Body of pancreas (tissue), 4 donors: ENCODE data around the gene ANKRD11. TPM values are rescaled to one million over a fixed set of nuclear protein-coding genes. Genes with fewer than 3 reads are reported as not detected.

ENCODE experiments used
- ATAC-seq: fragments of 150-250 bp; one replicate; pipeline ENCODE4 v1.9.1; 2016
- DNase-seq, 4 donors: peaks; one replicate each; pipeline ENCODE4 v3.0.0-alpha.2; 2019
- H3K27ac ChIP-seq, 4 donors: fragments of 200-600 bp; sonication (generic); 1 replicate in 3 of 4; 2 replicates in 1 of 4; pipeline versions ENCODE4 v1.5.1 to v1.6.1; 2016 to 2019; ENCODE audit warnings: mild to moderate bottlenecking in 1 of 4, mixed read lengths in 1 of 4, moderate library complexity in 1 of 4
- H3K27me3 ChIP-seq, 2 donors: fragments of 200-600 bp; sonication (generic); one replicate each; pipeline ENCODE4 v1.6.0; 2016; ENCODE audit warnings: mild to moderate bottlenecking in 1 of 2
- H3K36me3 ChIP-seq, 2 donors: fragments of 200-600 bp; sonication (generic); replicated peaks in 1 of 2; 2 replicates each; pipeline ENCODE4 v1.5.1; 2016; ENCODE audit warnings: low read depth in 2 of 2; ENCODE audit not compliant: insufficient read depth in 1 of 2
- H3K4me1 ChIP-seq: fragments of 200-600 bp; sonication (generic); one replicate; pipeline ENCODE4 v1.6.0; 2016
- H3K4me3 ChIP-seq, 2 donors: fragments of 200-600 bp; sonication (generic); 1 replicate in 1 of 2; 2 replicates in 1 of 2; pipeline ENCODE4 v1.5.1; 2016 to 2019
- H3K9me3 ChIP-seq, 3 donors: fragments of 200-600 bp; sonication (generic); 1 replicate in 2 of 3; 2 replicates in 1 of 3; pipeline ENCODE4 v1.5.1; 2016
- POLR2A ChIP-seq, 3 donors: fragments of 450-650 bp; IDR thresholded peaks; one replicate each; pipeline ENCODE4 v1.6.1; 2016; ENCODE audit warnings: antibody characterized with exemption in 3 of 3, mild to moderate bottlenecking in 2 of 3
- whole genome bisulfite sequencing, 2 donors: methylation state at CpG; one replicate each; pipeline ENCODE4 v1.1.5; 2017; 5-methylcytosine and 5-hydroxymethylcytosine counted together
- intact Hi-C: fragments of 100-400 bp; cut with DNase I; formaldehyde crosslinking; loops from one replicate; pipeline ENCODE4 v1.15.1; 2023
- total RNA-seq, 2 donors: library from RNA; depleted of rRNA; stranded (reverse); fragments of >200 nt; gene quantifications; one replicate each; pipeline ENCODE4 v1.1.0, GENCODE V29; 2016
- TF ChIP-seq, protein P1 (sequence below), 7 experiments: fragments of 450-650 bp in 4 of 7; fragments of 200-600 bp in 3 of 7; sonication (generic) in 3 of 7; IDR thresholded peaks; one replicate each; pipeline ENCODE4 v1.5.1; 2016 to 2019; ENCODE audit warnings: antibody characterized with exemption in 7 of 7

ANKRD11 gene
- total RNA-seq, 2 donors from 2014 or later, result 52.1 to 97.9 TPM

DNA sequence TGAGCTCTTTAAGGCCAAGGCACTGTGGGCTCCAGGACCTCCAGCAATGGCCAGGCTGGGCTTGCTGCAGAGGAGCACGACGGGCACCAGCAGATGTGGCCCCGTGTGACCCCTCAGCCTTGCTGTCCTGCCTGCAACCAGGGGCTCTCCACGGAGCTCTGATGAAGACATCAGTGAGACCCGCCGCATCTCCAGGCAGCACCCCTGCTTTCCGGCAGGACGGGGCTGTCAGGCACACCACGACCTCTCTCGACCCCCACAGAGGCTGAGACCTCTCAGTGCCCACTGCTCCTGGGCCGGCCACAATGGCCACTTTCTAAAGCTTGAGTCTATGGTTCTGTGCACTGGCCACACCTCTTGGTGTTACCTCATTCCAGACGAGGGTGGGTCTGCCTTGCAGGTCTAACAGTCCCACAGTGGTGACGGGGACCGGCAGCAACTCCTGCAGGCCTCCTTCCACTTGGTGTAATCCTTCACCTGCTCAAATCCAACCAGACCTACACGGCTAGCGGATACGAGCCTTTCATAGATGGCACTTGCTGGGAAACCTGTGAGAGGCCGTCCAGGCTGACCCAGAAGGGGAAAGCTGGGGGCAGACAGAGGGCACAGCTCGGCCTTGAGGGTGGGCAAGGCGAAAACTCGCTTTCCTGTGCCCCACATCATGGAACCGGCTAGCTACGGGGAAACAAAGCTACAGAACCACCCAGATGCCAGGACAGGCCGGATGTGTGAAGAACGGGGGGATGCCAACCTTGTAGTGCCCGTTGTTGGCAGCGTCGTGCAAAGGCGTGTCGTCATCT lies 202.4 kb downstream of the ANKRD11 start:
- intact Hi-C loops, result no loop called here
- WGBS, 2 donors, result 88 to 94% methylated on average over 8 to 27 of the region's 30 CpGs
- Histone ChIP-seq H3K4me3 (no peak overlapping the region), H3K9me3 (no peaks in the 10 kb centered on the region), H3K27ac (no peak overlapping the region), H3K27me3 (no peaks in the 10 kb centered on the region), H3K36me3 (peaks cover 23 to 31% of the 10 kb centered on the region in 2 donors), H3K4me1 (no peaks in the 10 kb centered on the region)
- no peak for ATAC-seq
- no peak for DNase-seq
- no peak for TF ChIP-seq POLR2A (IDR thresholded peaks at IDR 0.05)
- TF ChIP-seq, protein P1, sequence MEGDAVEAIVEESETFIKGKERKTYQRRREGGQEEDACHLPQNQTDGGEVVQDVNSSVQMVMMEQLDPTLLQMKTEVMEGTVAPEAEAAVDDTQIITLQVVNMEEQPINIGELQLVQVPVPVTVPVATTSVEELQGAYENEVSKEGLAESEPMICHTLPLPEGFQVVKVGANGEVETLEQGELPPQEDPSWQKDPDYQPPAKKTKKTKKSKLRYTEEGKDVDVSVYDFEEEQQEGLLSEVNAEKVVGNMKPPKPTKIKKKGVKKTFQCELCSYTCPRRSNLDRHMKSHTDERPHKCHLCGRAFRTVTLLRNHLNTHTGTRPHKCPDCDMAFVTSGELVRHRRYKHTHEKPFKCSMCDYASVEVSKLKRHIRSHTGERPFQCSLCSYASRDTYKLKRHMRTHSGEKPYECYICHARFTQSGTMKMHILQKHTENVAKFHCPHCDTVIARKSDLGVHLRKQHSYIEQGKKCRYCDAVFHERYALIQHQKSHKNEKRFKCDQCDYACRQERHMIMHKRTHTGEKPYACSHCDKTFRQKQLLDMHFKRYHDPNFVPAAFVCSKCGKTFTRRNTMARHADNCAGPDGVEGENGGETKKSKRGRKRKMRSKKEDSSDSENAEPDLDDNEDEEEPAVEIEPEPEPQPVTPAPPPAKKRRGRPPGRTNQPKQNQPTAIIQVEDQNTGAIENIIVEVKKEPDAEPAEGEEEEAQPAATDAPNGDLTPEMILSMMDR (IDR thresholded peaks at IDR 0.05), result no peak

DNA sequence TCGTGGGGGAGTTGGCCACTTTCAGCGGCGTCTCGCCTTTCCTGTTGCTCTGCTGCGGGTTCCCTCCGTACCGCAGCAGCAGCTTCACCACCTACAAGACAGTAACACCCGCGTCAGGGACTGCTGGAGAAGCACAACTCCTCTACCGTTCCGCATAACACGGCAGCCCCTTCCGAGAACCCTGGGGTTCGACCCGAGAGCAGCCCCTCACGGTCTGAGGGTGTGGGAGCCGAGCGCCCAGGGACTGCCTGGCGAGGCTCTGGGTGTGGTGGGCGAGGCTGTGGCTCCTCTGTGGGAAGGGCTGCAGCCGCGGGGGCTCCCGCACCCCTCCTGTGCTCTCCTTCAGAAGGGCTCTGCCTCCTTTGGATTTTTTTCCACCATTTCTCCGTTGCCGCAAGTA lies 204.3 kb downstream of the ANKRD11 start:
- intact Hi-C loops, result no loop called here

DNA sequence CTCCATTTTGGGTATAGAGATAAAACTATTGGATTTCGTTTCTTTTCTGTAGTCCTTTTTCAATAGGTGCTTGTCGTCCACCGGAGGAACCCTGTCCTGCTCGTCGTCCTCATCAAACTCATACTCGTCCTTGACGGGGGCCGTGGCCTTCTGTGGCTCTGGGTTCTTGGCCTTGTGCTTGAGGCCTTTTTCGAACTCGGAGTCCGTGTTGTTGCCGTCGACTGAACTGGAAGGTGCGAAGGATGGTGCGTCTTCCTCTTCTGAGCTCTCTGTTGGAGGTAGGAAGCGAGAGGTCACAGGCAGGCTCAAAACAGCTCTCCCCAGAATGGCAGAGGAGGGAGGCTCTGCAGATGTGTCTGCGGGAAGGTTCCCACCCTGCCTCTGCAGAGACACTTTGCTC lies 205.0 kb downstream of the ANKRD11 start:
- H3K4me1 ChIP-seq, result no peaks in the 10 kb centered on the region
- WGBS, 2 donors, result 90 to 93% methylated on average over 17 of the region's 17 CpGs
- DNase-seq (no peak), ATAC-seq (no peak)
- intact Hi-C loops, result no loop called here
- no peak overlapping the region for H3K27ac ChIP-seq
- peaks cover 23 to 33% of the 10 kb centered on the region in 2 donors for H3K36me3 ChIP-seq
- no peaks in the 10 kb centered on the region for H3K27me3 ChIP-seq
- no peak overlapping the region for H3K4me3 ChIP-seq
- H3K9me3 ChIP-seq, result no peaks in the 10 kb centered on the region
- no peak for TF ChIP-seq POLR2A (IDR thresholded peaks at IDR 0.05)
- TF ChIP-seq, protein P1 (IDR thresholded peaks at IDR 0.05), result no peak

More for the DNA sequence above, 204.3 kb downstream of the ANKRD11 start:
- Histone ChIP-seq H3K36me3 (peaks cover 23 to 33% of the 10 kb centered on the region in 2 donors), H3K4me1 (no peaks in the 10 kb centered on the region), H3K27me3 (no peaks in the 10 kb centered on the region), H3K4me3 (no peak overlapping the region), H3K27ac (no peak overlapping the region), H3K9me3 (no peaks in the 10 kb centered on the region)
- DNase-seq (no peak), ATAC-seq (no peak)
- no peak for TF ChIP-seq POLR2A (IDR thresholded peaks at IDR 0.05)
- TF ChIP-seq, protein P1 (IDR thresholded peaks at IDR 0.05), result no peak
- 87 to 96% methylated on average over 5 to 22 of the region's 25 CpGs for WGBS, 2 donors

DNA sequence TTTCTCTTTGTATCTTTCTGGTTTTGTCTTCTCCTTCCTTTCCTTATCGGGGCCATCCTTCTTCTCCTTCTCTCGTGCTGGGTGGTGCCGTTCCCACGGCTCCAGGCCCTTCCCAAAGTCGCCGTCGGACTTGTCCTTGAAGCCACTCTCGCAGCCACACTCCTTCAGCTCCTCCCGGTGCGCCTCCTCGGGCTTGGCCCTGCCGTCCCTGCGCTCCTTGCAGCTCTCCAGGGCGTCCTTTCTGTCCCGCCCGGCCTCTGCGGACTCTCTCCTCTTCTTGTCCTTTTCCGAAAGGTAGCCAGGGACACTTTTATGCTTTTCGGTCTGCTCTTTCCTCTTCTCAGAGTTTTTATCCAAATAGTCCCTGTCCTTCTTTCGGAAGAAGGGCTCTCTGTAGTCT lies 206.9 kb downstream of the ANKRD11 start:
- TF ChIP-seq, protein P1 (IDR thresholded peaks at IDR 0.05), result no peak
- TF ChIP-seq POLR2A (IDR thresholded peaks at IDR 0.05), result no peak
- DNase-seq (no peak), ATAC-seq (no peak)
- Histone ChIP-seq H3K4me1 (no peaks in the 10 kb centered on the region), H3K36me3 (peaks cover 18 to 33% of the 10 kb centered on the region in 2 donors), H3K4me3 (no peak overlapping the region), H3K27me3 (no peaks in the 10 kb centered on the region), H3K27ac (no peak overlapping the region), H3K9me3 (no peaks in the 10 kb centered on the region)
- WGBS, 2 donors, result 76 to 81% methylated on average over 20 of the region's 20 CpGs
- intact Hi-C loops, result no loop called here

DNA sequence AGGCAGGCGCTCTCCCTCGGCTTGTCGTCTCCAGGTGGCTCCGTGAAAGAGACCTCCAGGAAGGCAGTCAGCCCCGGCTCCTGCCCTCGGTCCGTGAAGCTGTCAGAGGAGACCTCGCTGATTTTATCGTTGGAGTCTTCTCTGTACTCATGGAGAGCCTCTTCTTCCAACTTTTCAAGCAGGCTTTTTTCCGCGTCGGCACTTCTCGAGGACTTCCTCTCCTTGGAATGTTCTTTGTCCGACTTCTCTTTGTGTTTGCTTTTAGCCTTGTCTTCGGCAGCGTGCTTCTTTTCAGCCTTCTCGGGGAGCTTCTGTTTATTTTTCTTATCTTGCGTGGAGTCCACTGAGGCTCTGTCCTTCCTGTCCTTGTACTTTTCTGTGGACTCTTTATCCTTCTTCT lies 207.8 kb downstream of the ANKRD11 start:
- ATAC-seq (no peak), DNase-seq (no peak)
- intact Hi-C loops, result no loop called here
- Histone ChIP-seq H3K27me3 (no peaks in the 10 kb centered on the region), H3K4me1 (no peaks in the 10 kb centered on the region), H3K9me3 (no peaks in the 10 kb centered on the region), H3K36me3 (peaks cover 10 to 28% of the 10 kb centered on the region in 2 donors), H3K27ac (no peak overlapping the region), H3K4me3 (no peak overlapping the region)
- TF ChIP-seq, protein P1 (IDR thresholded peaks at IDR 0.05), result no peak
- TF ChIP-seq POLR2A (IDR thresholded peaks at IDR 0.05), result no peak
- WGBS, 2 donors, result 90% methylated on average over 18 of the region's 18 CpGs
